A549 treated with Hydrocortisone at 1 μM for 4 hours (cell line): ENCODE measurements around the gene ANKRD30A. TPM values are rescaled to one million over a fixed set of nuclear protein-coding genes. Genes with fewer than 3 reads are reported as not detected.

ENCODE experiments used
- total RNA-seq: library from RNA; stranded (reverse); fragments of 200-300 nt; extraction: Qiagen RNA extraction; gene quantifications from 5 replicates; pipeline ENCODE4 v1.2.3, GENCODE V29; 2022

The ANKRD30A gene, protein sequence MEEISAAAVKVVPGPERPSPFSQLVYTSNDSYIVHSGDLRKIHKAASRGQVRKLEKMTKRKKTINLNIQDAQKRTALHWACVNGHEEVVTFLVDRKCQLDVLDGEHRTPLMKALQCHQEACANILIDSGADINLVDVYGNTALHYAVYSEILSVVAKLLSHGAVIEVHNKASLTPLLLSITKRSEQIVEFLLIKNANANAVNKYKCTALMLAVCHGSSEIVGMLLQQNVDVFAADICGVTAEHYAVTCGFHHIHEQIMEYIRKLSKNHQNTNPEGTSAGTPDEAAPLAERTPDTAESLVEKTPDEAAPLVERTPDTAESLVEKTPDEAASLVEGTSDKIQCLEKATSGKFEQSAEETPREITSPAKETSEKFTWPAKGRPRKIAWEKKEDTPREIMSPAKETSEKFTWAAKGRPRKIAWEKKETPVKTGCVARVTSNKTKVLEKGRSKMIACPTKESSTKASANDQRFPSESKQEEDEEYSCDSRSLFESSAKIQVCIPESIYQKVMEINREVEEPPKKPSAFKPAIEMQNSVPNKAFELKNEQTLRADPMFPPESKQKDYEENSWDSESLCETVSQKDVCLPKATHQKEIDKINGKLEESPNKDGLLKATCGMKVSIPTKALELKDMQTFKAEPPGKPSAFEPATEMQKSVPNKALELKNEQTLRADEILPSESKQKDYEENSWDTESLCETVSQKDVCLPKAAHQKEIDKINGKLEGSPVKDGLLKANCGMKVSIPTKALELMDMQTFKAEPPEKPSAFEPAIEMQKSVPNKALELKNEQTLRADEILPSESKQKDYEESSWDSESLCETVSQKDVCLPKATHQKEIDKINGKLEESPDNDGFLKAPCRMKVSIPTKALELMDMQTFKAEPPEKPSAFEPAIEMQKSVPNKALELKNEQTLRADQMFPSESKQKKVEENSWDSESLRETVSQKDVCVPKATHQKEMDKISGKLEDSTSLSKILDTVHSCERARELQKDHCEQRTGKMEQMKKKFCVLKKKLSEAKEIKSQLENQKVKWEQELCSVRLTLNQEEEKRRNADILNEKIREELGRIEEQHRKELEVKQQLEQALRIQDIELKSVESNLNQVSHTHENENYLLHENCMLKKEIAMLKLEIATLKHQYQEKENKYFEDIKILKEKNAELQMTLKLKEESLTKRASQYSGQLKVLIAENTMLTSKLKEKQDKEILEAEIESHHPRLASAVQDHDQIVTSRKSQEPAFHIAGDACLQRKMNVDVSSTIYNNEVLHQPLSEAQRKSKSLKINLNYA (N-terminal part only)
- 0.36 to 0.99 TPM (median 0.86 TPM) in 5 replicates for total RNA-seq

DNA sequence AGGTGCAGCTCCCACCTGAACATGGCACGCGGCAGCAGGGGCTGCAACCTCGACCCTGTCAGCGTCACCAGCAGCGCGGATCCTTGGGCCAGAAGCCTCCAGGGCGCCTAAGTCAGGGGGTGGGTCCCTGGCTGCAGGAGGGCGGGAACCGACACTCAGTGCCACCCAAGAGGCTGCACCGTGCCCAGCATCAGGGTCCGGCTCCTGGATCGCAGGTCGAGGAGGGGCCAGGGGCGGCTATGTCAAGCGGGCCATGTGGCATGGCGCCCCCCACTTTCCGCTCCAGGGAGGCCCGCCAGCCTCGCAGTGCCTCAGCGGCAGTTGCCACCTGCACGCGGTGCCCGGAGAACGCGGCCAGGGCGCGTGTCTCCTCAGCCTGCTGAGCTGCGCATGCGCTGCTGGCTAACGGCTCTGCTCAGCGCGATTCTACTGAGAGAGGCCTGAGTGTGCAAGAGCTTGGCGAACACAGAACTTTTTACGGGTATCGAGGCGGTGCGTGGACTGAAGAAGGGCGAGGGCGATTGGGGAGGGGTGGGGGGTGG lies at the start of gene ANKRD30A:
ANKRD30A (plus strand) TSS at position 408 of the 542 bp plus-strand sequence. CDS start 190 bp downstream, outside the sequence.

